ENCODE measurements around the gene PUS10.

GRCh38 chr2:60973705-60974104 is 44.4 kb downstream of the PUS10 start:
- no peak for TF ChIP-seq PKNOX1 (IDR thresholded peaks at IDR 0.05)
- TF ChIP-seq L3MBTL2 (conservative IDR thresholded peaks at IDR 0.05), result no peak
- TF ChIP-seq FOXK2 (IDR thresholded peaks at IDR 0.05), result no peak
- TF ChIP-seq ELF4 (IDR thresholded peaks at IDR 0.05), result no peak
- no peak for TF ChIP-seq LEF1 (IDR thresholded peaks at IDR 0.05; ENCODE audit: borderline replicate concordance)
- TF ChIP-seq HDGF (IDR thresholded peaks at IDR 0.05; ENCODE audit: borderline replicate concordance), result no peak
- no peak for TF ChIP-seq SUZ12 (IDR thresholded peaks at IDR 0.05)
- no peak for TF ChIP-seq FOXA1 (IDR thresholded peaks at IDR 0.05)
- TF ChIP-seq BHLHE40 (IDR thresholded peaks at IDR 0.05; ENCODE audit: borderline replicate concordance), result no peak
- TF ChIP-seq FOXM1 (IDR thresholded peaks at IDR 0.05; ENCODE audit: borderline replicate concordance), result no peak
- no peak for TF ChIP-seq TARDBP (IDR thresholded peaks at IDR 0.05)

All from HEK293T (cell line).